Measurements from ENCODE around the gene MAP3K3. TPM values are rescaled to one million over a fixed set of nuclear protein-coding genes. Genes with fewer than 3 reads are reported as not detected.

The MAP3K3 gene
- total and polyA plus RNA-seq, 10 of the 15 experiments (the other 5 are each of a cell fraction or from before 2014, with no cell fraction given), result 1.6 to 24.1 (median 15.0) TPM

GRCh38 chr17:63646488-63646806 lies 24.2 kb downstream of the MAP3K3 start (continued):
- TF ChIP-seq, protein P1, sequence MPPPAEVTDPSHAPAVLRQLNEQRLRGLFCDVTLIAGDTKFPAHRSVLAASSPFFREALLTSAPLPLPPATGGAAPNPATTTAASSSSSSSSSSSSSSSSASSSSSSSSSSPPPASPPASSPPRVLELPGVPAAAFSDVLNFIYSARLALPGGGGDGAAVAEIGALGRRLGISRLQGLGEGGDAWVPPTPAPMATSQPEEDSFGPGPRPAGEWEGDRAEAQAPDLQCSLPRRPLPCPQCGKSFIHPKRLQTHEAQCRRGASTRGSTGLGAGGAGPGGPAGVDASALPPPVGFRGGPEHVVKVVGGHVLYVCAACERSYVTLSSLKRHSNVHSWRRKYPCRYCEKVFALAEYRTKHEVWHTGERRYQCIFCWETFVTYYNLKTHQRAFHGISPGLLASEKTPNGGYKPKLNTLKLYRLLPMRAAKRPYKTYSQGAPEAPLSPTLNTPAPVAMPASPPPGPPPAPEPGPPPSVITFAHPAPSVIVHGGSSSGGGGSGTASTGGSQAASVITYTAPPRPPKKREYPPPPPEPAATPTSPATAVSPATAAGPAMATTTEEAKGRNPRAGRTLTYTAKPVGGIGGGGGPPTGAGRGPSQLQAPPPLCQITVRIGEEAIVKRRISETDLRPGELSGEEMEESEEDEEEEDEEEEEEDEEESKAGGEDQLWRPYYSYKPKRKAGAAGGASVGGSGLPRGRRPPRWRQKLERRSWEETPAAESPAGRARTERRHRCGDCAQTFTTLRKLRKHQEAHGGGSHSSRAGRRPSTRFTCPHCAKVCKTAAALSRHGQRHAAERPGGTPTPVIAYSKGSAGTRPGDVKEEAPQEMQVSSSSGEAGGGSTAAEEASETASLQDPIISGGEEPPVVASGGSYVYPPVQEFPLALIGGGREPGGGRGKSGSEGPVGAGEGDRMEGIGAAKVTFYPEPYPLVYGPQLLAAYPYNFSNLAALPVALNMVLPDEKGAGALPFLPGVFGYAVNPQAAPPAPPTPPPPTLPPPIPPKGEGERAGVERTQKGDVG (CRISPR knock-in tag; IDR thresholded peaks at IDR 0.05), result no peak
- no peak for TF ChIP-seq KDM1A (IDR thresholded peaks at IDR 0.05; ENCODE audit: borderline replicate concordance)
- no peak for TF ChIP-seq SP1 (IDR thresholded peaks at IDR 0.05; ENCODE audit: low read depth, low read length)
- TF ChIP-seq CREB1 (IDR thresholded peaks at IDR 0.05; ENCODE audit: low read depth), result peak; percentile 28; the same call in 1 of the 2 replicates
- TF ChIP-seq EP300 (IDR thresholded peaks at IDR 0.05; ENCODE audit: borderline replicate concordance in 1 of 2, control insufficient read depth in 1 of 2, low read depth in 2 of 2, low read length in 2 of 2), result peak in 1 of 2 experiments; percentile 69; a peak in 1 of 4 replicates
- no peak; the same call in 1 of the 2 replicates for TF ChIP-seq RAD51 (IDR thresholded peaks at IDR 0.05)
- TF ChIP-seq, protein P2, sequence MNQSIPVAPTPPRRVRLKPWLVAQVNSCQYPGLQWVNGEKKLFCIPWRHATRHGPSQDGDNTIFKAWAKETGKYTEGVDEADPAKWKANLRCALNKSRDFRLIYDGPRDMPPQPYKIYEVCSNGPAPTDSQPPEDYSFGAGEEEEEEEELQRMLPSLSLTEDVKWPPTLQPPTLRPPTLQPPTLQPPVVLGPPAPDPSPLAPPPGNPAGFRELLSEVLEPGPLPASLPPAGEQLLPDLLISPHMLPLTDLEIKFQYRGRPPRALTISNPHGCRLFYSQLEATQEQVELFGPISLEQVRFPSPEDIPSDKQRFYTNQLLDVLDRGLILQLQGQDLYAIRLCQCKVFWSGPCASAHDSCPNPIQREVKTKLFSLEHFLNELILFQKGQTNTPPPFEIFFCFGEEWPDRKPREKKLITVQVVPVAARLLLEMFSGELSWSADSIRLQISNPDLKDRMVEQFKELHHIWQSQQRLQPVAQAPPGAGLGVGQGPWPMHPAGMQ (IDR thresholded peaks at IDR 0.05; ENCODE audit: borderline replicate concordance), result no peak
- no peak for TF ChIP-seq HDAC2 (IDR thresholded peaks at IDR 0.05)
- TF ChIP-seq HDAC6 (IDR thresholded peaks at IDR 0.05; ENCODE audit: unreplicated experiment), result no peak
- TF ChIP-seq NR2C1 (IDR thresholded peaks at IDR 0.05), result no peak
- TF ChIP-seq SREBF2 (IDR thresholded peaks at IDR 0.05; ENCODE audit: low read length), result no peak
- no peak for TF ChIP-seq MAX (IDR thresholded peaks at IDR 0.05; ENCODE audit: low read depth, low read length)
- no peak for TF ChIP-seq TCF3 (IDR thresholded peaks at IDR 0.05; ENCODE audit: borderline replicate concordance, insufficient read depth, low read depth, low read length)
- TF ChIP-seq TCF12 (IDR thresholded peaks at IDR 0.05; ENCODE audit: low read depth, low read length), result no peak
- no peak for TF ChIP-seq CHD4 (IDR thresholded peaks at IDR 0.05)
- TF ChIP-seq TAF1 (IDR thresholded peaks at IDR 0.05; ENCODE audit: borderline replicate concordance, low read depth, low read length), result no peak
- peak; percentile 84 for TF ChIP-seq ATF2 (IDR thresholded peaks at IDR 0.05; ENCODE audit: low read length)
- TF ChIP-seq E2F8 (IDR thresholded peaks at IDR 0.05; ENCODE audit: low read depth, partially characterized antibody), result no peak
- TF ChIP-seq BHLHE40 (IDR thresholded peaks at IDR 0.05; ENCODE audit: borderline replicate concordance in 1 of 2, low read depth in 2 of 2, low read length in 1 of 2), result 0 out of 4 replicates have a peak, but pooled peaks of 1 of the 2 experiments have one; percentile 20
- no peak for TF ChIP-seq SREBF1 (IDR thresholded peaks at IDR 0.05; ENCODE audit: low read length)
- TF ChIP-seq SMARCA5 (IDR thresholded peaks at IDR 0.05), result no peak
- TF ChIP-seq CBFB (IDR thresholded peaks at IDR 0.05; ENCODE audit: low read depth), result no peak
- TF ChIP-seq DPF2 (IDR thresholded peaks at IDR 0.05), result peak; percentile 81
- TF ChIP-seq NRF1 (conservative IDR thresholded peaks at IDR 0.05; ENCODE audit: low read depth, low read length), result no peak
- TF ChIP-seq SIX5 (IDR thresholded peaks at IDR 0.05; ENCODE audit: low read depth, low read length, severe bottlenecking), result no peak

All from GM12878 (cell line).